HepG2 (cell line): ENCODE data around the gene SDK1. TPM values are rescaled to one million over a fixed set of nuclear protein-coding genes. Genes with fewer than 3 reads are reported as not detected.

Experiments
- ATAC-seq: fragments of 200-7000 bp; cut with Tn5 transposase; 3 replicates; pipeline ENCODE4 v1.9.1; 2020; ENCODE audit warnings: mild to moderate bottlenecking, moderate library complexity
- BruUV-seq: library from RNA; stranded (reverse); fragments of 400-500 nt; replicated peaks from 2 replicates; lab custom pipeline; 2021; lab: Mats Ljungman, UMichigan
- CTCF ChIA-PET: fragments of 300-600 bp; formaldehyde crosslinking; extraction: SDS; loops from one replicate; lab custom pipeline; 2021; ENCODE audit warnings: low total read pairs, inconsistent platforms, low intra/inter-chr PET ratio; lab: Yijun Ruan, JAX
- POLR2A ChIA-PET: fragments of 350-600 bp; sonication (Branson Sonifier 250); formaldehyde crosslinking; loops from one replicate; lab custom pipeline; 2020; ENCODE audit warnings: antibody characterized with exemption, inconsistent platforms; lab: Yijun Ruan, JAX
- DNase-seq: peaks from one replicate; pipeline ENCODE4 v3.0.0-alpha.2; 2015; ENCODE audit warnings: low spot score
- FAIRE-seq: peaks from 3 replicates; lab custom pipeline; 2011; peaks lifted over from hg19 to GRCh38; lab: Jason Lieb, UNC
- H2AFZ ChIP-seq: one replicate; pipeline ENCODE4 v1.6.1; 2011; ENCODE audit warnings: low read length, inconsistent platforms
- H3K27ac ChIP-seq: fragments of 300-600 bp; 3 replicates; pipeline ENCODE4 v1.8.0; 2011; ENCODE audit warnings: mixed run types, mild to moderate bottlenecking, mixed read lengths, low read length, inconsistent platforms; ENCODE audit not compliant: insufficient read depth; ENCODE audit errors: extremely low read length
- H3K27me3 ChIP-seq, 2 experiments: fragments of 200-600 bp in 1 of 2; 2 replicates in 1 of 2; 3 replicates in 1 of 2; pipeline versions ENCODE4 v1.6.0 to v1.8.0; 2011; ENCODE audit warnings: low read length in 2 of 2, mild to moderate bottlenecking in 2 of 2, moderate library complexity in 2 of 2, inconsistent platforms in 1 of 2; ENCODE audit not compliant: insufficient read depth in 2 of 2, control insufficient read depth in 1 of 2
- H3K36me3 ChIP-seq, 2 experiments: fragments of 200-600 bp in 1 of 2; replicated peaks in 1 of 2; 2 replicates in 1 of 2; 3 replicates in 1 of 2; pipeline versions ENCODE4 v1.5.1 to v1.8.0; 2011; ENCODE audit warnings: low read length in 2 of 2, inconsistent platforms in 1 of 2; ENCODE audit not compliant: insufficient read depth in 2 of 2, control insufficient read depth in 1 of 2
- H3K4me1 ChIP-seq: 2 replicates; pipeline ENCODE4 v1.5.1; 2012; ENCODE audit warnings: low read length, inconsistent platforms; ENCODE audit not compliant: insufficient read depth
- H3K4me2 ChIP-seq: 2 replicates; pipeline ENCODE4 v1.6.0; 2011; ENCODE audit warnings: low read depth, low read length, inconsistent platforms
- H3K4me3 ChIP-seq, 3 experiments: fragments of 200-600 bp in 1 of 3; sonication (generic), shearing (Covaris generic) in 1 of 3; replicated peaks in 1 of 3; 2 replicates each; pipeline ENCODE4 v1.5.1; 2011 to 2016; ENCODE audit warnings: low read length in 3 of 3, inconsistent platforms in 2 of 3, low read depth in 2 of 3, mild to moderate bottlenecking in 2 of 3, control low read depth in 1 of 3, mixed read lengths in 1 of 3; ENCODE audit not compliant: insufficient read depth in 1 of 3
- H3K79me2 ChIP-seq: one replicate; pipeline ENCODE4 v1.6.1; 2011; ENCODE audit warnings: low read length, inconsistent platforms; ENCODE audit not compliant: insufficient read depth
- H3K9ac ChIP-seq: 2 replicates; pipeline ENCODE4 v1.6.0; 2011; ENCODE audit warnings: mild to moderate bottlenecking, low read depth, low read length, inconsistent platforms; ENCODE audit not compliant: insufficient read depth
- H3K9me3 ChIP-seq: 2 replicates; pipeline ENCODE4 v1.5.1; 2012; ENCODE audit warnings: mild to moderate bottlenecking, low read length
- H4K20me1 ChIP-seq: 2 replicates; pipeline ENCODE4 v1.6.0; 2011; ENCODE audit warnings: inconsistent platforms, mild to moderate bottlenecking, low read length, moderate library complexity; ENCODE audit not compliant: insufficient read depth
- FOXM1 ChIP-seq: sonication (generic); formaldehyde crosslinking; IDR thresholded peaks from 2 replicates; pipeline ENCODE4 v1.5.0; 2020; ENCODE audit warnings: missing genetic modification reagents
- HNF4A ChIP-seq: sonication (generic); formaldehyde crosslinking; IDR thresholded peaks from 2 replicates; pipeline ENCODE4 v1.4.0; 2020; ENCODE audit warnings: missing genetic modification reagents
- NONO ChIP-seq, 2 experiments: fragments of 450-650 bp in 1 of 2; sonication (generic) in 1 of 2; formaldehyde crosslinking in 1 of 2; IDR thresholded peaks in 1 of 2; conservative IDR thresholded peaks in 1 of 2; 2 replicates each; pipeline versions ENCODE4 v1.6.1 to v1.8.0; 2017 to 2022; ENCODE audit warnings: mild to moderate bottlenecking in 1 of 2, missing genetic modification reagents in 1 of 2, moderate library complexity in 1 of 2
- ZBTB25 ChIP-seq: IDR thresholded peaks from 2 replicates; pipeline ENCODE4 v1.6.1; 2018; ENCODE audit warnings: missing genetic modification reagents
- ZNF33B ChIP-seq: sonication (generic); formaldehyde crosslinking; IDR thresholded peaks from 2 replicates; pipeline ENCODE4 v1.5.1; 2020; ENCODE audit warnings: mild to moderate bottlenecking, missing genetic modification reagents
- ZNF589 ChIP-seq: sonication (generic); formaldehyde crosslinking; conservative IDR thresholded peaks from 2 replicates; pipeline ENCODE4 v1.8.0; 2022; ENCODE audit warnings: mild to moderate bottlenecking, moderate library complexity, missing genetic modification reagents
- ZNF687 ChIP-seq: sonication (generic); formaldehyde crosslinking; IDR thresholded peaks from 2 replicates; pipeline ENCODE4 v1.5.1; 2020; ENCODE audit warnings: mild to moderate bottlenecking, missing genetic modification reagents, moderate library complexity
- WGBS: methylation state at CpG from one replicate; pipeline ENCODE4 v1.1.6; 2017; ENCODE audit warnings: low lambda C conversion rate; 5-methylcytosine and 5-hydroxymethylcytosine counted together
- in situ Hi-C: cut with HindIII; loops from 2 replicates; pipeline ENCODE4 v1.10.0; 2017; ENCODE audit warnings: low pct_unique_long_range_greater_than_20kb; ENCODE audit not compliant: extremely low pct_ligation_motif_present
- intact Hi-C: fragments of 100-400 bp; cut with micrococcal nuclease; formaldehyde crosslinking; loops from one replicate; pipeline ENCODE4 v1.10.0; 2022; ENCODE audit not compliant: unreplicated experiment
- polyA plus RNA-seq, 8 experiments: library from polyadenylated mRNA; depleted of rRNA in 3 of 8; stranded (reverse) in 7 of 8; unstranded in 1 of 8; fragments of >200 nt; fragmentation: Illumina TruSeq in 4 of 8; extraction: Trizol in 4 of 8; gene quantifications; 2 replicates each; pipeline versions ENCODE4 v1.2.1 to v1.2.3, GENCODE V29; 2011 to 2016; ENCODE audit warnings: low read depth in 4 of 8, missing spikeins in 1 of 8, mixed read lengths in 1 of 8; ENCODE audit not compliant: insufficient read depth in 1 of 8
- total RNA-seq, 5 experiments: library from RNA; depleted of rRNA; stranded (reverse); fragments of >200 nt; fragmentation: Illumina TruSeq; extraction: Trizol; gene quantifications; 2 replicates each; pipeline ENCODE4 v1.2.3, GENCODE V29; 2016; ENCODE audit warnings: low read depth in 1 of 5
- TF ChIP-seq, protein P1 (sequence below): sonication (generic); formaldehyde crosslinking; IDR thresholded peaks from 2 replicates; pipeline ENCODE4 v1.4.0; 2020; ENCODE audit warnings: missing genetic modification reagents, mild to moderate bottlenecking, borderline replicate concordance

The SDK1 gene
- total and polyA plus RNA-seq, 2 of the 13 experiments (the other 11 are each of a cell fraction or from before 2014, with no cell fraction given), result 0.35 to 2.4 TPM

DNA sequence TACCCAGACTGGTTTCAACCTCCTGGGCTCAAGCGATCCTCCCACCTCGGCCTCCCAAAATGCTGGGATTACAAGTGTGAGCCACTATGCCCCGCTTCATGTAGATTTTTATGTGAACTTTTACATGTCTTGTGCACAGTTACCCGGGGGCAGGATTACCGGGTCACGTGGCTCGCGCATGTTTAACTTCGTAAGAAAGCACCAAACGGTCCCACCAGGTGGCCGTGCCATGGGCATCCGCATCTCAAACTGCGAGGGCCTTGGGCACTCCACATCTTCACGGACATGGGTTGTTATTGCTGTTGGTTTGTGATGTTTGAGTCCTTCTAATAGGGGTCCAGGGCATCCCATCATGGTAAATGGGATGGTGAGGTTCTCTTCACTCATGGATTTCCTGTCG, 744.4 kb downstream of the SDK1 start:
- Histone ChIP-seq H3K4me1 (no peaks in the 10 kb centered on the region), H3K4me2 (no peak overlapping the region), H3K4me3 (no peak overlapping the region), H3K9ac (no peak overlapping the region), H3K36me3 (no peaks in the 10 kb centered on the region), H3K9me3 (no peaks in the 10 kb centered on the region), H3K79me2 (no peaks in the 10 kb centered on the region), H4K20me1 (no peaks in the 10 kb centered on the region), H3K27me3 (no peaks in the 10 kb centered on the region), H3K27ac (no peak overlapping the region), H2AFZ (no peak overlapping the region)
- ATAC-seq (no peak), FAIRE-seq (no peak), DNase-seq (no peak)
- WGBS, result 94% methylated on average over 15 of the region's 15 CpGs
- intact Hi-C loops, result no loop called here
- in situ Hi-C loops, result no loop called here
- CTCF ChIA-PET, result no interaction called here
- TF ChIP-seq FOXM1 (CRISPR knock-in tag), result no peak
- POLR2A ChIA-PET, result no interaction called here
- no TSS peak for BruUV-seq

DNA sequence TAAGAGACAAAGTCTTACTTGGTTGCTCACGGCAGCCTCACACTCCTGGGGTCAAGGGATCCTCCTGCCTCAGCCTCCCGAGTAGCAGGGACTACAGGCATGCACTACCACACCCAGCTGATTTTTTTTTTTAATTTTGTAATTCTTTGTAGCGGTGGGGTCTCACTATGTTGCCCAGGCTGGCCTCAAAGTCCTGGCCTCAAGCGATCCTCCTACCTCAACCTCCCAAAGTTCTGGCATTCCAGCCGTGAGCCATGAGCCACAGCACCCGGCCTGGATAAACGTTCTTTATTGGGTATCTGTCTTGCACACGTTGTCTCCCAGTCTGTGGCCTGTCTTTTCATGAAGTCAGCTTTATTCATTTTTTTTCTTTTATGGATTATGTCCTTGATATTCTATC, 744.9 kb downstream of the SDK1 start:
- H3K9ac ChIP-seq, result no peak overlapping the region
- ChIA-PET CTCF (no interaction called here), POLR2A (no interaction called here)
- H3K9me3 ChIP-seq, result no peaks in the 10 kb centered on the region
- FAIRE-seq (no peak), DNase-seq (no peak), ATAC-seq (no peak)
- intact Hi-C loops (no loop called here), in situ Hi-C loops (no loop called here)
- no peak overlapping the region for H2AFZ ChIP-seq
- H3K36me3 ChIP-seq, result no peaks in the 10 kb centered on the region
- H3K4me1 ChIP-seq, result no peaks in the 10 kb centered on the region
- H3K27ac ChIP-seq, result no peak overlapping the region
- no peak overlapping the region for H3K4me3 ChIP-seq
- WGBS, result 86% methylated on average over 8 of the region's 8 CpGs
- no peaks in the 10 kb centered on the region for H4K20me1 ChIP-seq
- H3K27me3 ChIP-seq, result no peaks in the 10 kb centered on the region
- H3K79me2 ChIP-seq, result no peaks in the 10 kb centered on the region
- no peak overlapping the region for H3K4me2 ChIP-seq
- BruUV-seq, result no TSS peak
- TF ChIP-seq, protein P1, sequence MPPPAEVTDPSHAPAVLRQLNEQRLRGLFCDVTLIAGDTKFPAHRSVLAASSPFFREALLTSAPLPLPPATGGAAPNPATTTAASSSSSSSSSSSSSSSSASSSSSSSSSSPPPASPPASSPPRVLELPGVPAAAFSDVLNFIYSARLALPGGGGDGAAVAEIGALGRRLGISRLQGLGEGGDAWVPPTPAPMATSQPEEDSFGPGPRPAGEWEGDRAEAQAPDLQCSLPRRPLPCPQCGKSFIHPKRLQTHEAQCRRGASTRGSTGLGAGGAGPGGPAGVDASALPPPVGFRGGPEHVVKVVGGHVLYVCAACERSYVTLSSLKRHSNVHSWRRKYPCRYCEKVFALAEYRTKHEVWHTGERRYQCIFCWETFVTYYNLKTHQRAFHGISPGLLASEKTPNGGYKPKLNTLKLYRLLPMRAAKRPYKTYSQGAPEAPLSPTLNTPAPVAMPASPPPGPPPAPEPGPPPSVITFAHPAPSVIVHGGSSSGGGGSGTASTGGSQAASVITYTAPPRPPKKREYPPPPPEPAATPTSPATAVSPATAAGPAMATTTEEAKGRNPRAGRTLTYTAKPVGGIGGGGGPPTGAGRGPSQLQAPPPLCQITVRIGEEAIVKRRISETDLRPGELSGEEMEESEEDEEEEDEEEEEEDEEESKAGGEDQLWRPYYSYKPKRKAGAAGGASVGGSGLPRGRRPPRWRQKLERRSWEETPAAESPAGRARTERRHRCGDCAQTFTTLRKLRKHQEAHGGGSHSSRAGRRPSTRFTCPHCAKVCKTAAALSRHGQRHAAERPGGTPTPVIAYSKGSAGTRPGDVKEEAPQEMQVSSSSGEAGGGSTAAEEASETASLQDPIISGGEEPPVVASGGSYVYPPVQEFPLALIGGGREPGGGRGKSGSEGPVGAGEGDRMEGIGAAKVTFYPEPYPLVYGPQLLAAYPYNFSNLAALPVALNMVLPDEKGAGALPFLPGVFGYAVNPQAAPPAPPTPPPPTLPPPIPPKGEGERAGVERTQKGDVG (CRISPR knock-in tag), result no peak
- no peak for TF ChIP-seq ZBTB25 (CRISPR knock-in tag)
- no peak for TF ChIP-seq HNF4A (CRISPR knock-in tag)
- no peak for TF ChIP-seq ZNF33B (CRISPR knock-in tag)
- no peak for TF ChIP-seq ZNF589 (CRISPR knock-in tag)
- TF ChIP-seq NONO (IDR thresholded peaks at IDR 0.05), result no peak
- TF ChIP-seq NONO (CRISPR knock-in tag; conservative IDR thresholded peaks at IDR 0.05), result no peak
- TF ChIP-seq ZNF687 (CRISPR knock-in tag), result no peak
